Trophoblast cell (in vitro differentiated cells and primary cell): ENCODE measurements around the gene ROR1.

Source experiments
- DNase-seq, 2 donors: peaks; one replicate each; pipeline ENCODE4 v3.0.0-alpha.2; 2016
- H2AFZ ChIP-seq: 2 replicates; pipeline ENCODE4 v1.6.1; 2013; ENCODE audit warnings: low read length, moderate library complexity, mild to moderate bottlenecking; ENCODE audit not compliant: insufficient read depth, poor library complexity
- H2AK5ac ChIP-seq: 2 replicates; pipeline ENCODE4 v1.6.1; 2013; ENCODE audit warnings: mild to moderate bottlenecking, low read length
- H2BK120ac ChIP-seq: 2 replicates; pipeline ENCODE4 v1.6.1; 2013; ENCODE audit warnings: low read length, mild to moderate bottlenecking, moderate library complexity; ENCODE audit not compliant: insufficient read depth, poor library complexity
- H2BK12ac ChIP-seq: 2 replicates; pipeline ENCODE4 v1.6.1; 2013; ENCODE audit warnings: mild to moderate bottlenecking, low read length, moderate library complexity
- H2BK5ac ChIP-seq: 2 replicates; pipeline ENCODE4 v1.6.1; 2013; ENCODE audit warnings: low read length, low read depth, moderate library complexity, mild to moderate bottlenecking; ENCODE audit not compliant: poor library complexity
- H3K14ac ChIP-seq: 2 replicates; pipeline ENCODE4 v1.6.1; 2013; ENCODE audit warnings: mild to moderate bottlenecking, low read length
- H3K18ac ChIP-seq: 2 replicates; pipeline ENCODE4 v1.6.1; 2013; ENCODE audit warnings: mild to moderate bottlenecking, low read length
- H3K23ac ChIP-seq: 2 replicates; pipeline ENCODE4 v1.6.1; 2013; ENCODE audit warnings: low read length
- H3K27ac ChIP-seq: 2 replicates; pipeline ENCODE4 v1.5.1; 2013; ENCODE audit warnings: low read depth, mild to moderate bottlenecking, inconsistent platforms, low read length, moderate library complexity
- H3K27me3 ChIP-seq: 2 replicates; pipeline ENCODE4 v1.6.1; 2013; ENCODE audit warnings: inconsistent platforms, mild to moderate bottlenecking, low read length, moderate library complexity; ENCODE audit not compliant: insufficient read depth
- H3K36me3 ChIP-seq, 2 experiments: 1 replicate in 1 of 2; 2 replicates in 1 of 2; pipeline ENCODE4 v1.6.1; 2013; ENCODE audit warnings: low read length in 2 of 2, mild to moderate bottlenecking in 2 of 2, moderate library complexity in 1 of 2; ENCODE audit not compliant: insufficient read depth in 2 of 2, control insufficient read depth in 1 of 2
- H3K4ac ChIP-seq: 2 replicates; pipeline ENCODE4 v1.6.1; 2013; ENCODE audit warnings: low read depth, mild to moderate bottlenecking, low read length, moderate library complexity
- H3K4me1 ChIP-seq, 2 experiments: 1 replicate in 1 of 2; 2 replicates in 1 of 2; pipeline ENCODE4 v1.6.1; 2013; ENCODE audit warnings: low read length in 2 of 2, mild to moderate bottlenecking in 2 of 2, moderate library complexity in 1 of 2; ENCODE audit not compliant: insufficient read depth in 2 of 2, control insufficient read depth in 1 of 2
- H3K4me2 ChIP-seq: 2 replicates; pipeline ENCODE4 v1.6.1; 2013; ENCODE audit warnings: inconsistent platforms, mild to moderate bottlenecking, low read length, moderate library complexity
- H3K4me3 ChIP-seq: 2 replicates; pipeline ENCODE4 v1.5.1; 2013; ENCODE audit warnings: mild to moderate bottlenecking, low read depth, low read length, inconsistent platforms
- H3K79me1 ChIP-seq: one replicate; pipeline ENCODE4 v1.6.1; 2013; ENCODE audit warnings: low read length
- H3K79me2 ChIP-seq: 2 replicates; pipeline ENCODE4 v1.6.1; 2013; ENCODE audit warnings: low read length, mild to moderate bottlenecking; ENCODE audit not compliant: control insufficient read depth, insufficient read depth, poor library complexity
- H3K9ac ChIP-seq: 2 replicates; pipeline ENCODE4 v1.6.1; 2013; ENCODE audit warnings: mild to moderate bottlenecking, low read length
- H3K9me3 ChIP-seq: 2 replicates; pipeline ENCODE4 v1.6.1; 2013; ENCODE audit warnings: low read depth, mild to moderate bottlenecking, control low read depth, inconsistent platforms, low read length; ENCODE audit not compliant: insufficient read depth
- H4K12ac ChIP-seq: 2 replicates; pipeline ENCODE4 v1.6.1; 2013; ENCODE audit warnings: low read depth, mild to moderate bottlenecking, low read length, moderate library complexity
- H4K8ac ChIP-seq: 2 replicates; pipeline ENCODE4 v1.6.1; 2013; ENCODE audit warnings: low read depth, mild to moderate bottlenecking, low read length, moderate library complexity
- H4K91ac ChIP-seq: one replicate; pipeline ENCODE4 v1.6.1; 2013; ENCODE audit warnings: low read depth, mild to moderate bottlenecking, low read length, moderate library complexity
- WGBS: extraction: QIAGEN DNeasy Blood & Tissue Kit; methylation state at CpG from one replicate; pipeline ENCODE4 v1.1.7; 2013; ENCODE audit warnings: missing lambda C conversion rate; ENCODE audit not compliant: insufficient read length, insufficient coverage; ENCODE audit errors: extremely low coverage; 5-methylcytosine and 5-hydroxymethylcytosine counted together

The ROR1 gene

GRCh38 chr1:64140596-64140995 lies 366.8 kb downstream of the ROR1 start:
- H2AK5ac ChIP-seq = no peak overlapping the region
- H2AFZ ChIP-seq = no peak overlapping the region
- no peaks in the 10 kb centered on the region for H3K79me2 ChIP-seq
- no peak overlapping the region for H3K4me3 ChIP-seq
- H3K4me2 ChIP-seq = no peak overlapping the region
- no peak overlapping the region for H3K23ac ChIP-seq
- peaks cover 11 to 17% of the 10 kb centered on the region in 2 experiments for H3K36me3 ChIP-seq
- no peak overlapping the region for H2BK5ac ChIP-seq
- no peak overlapping the region for H3K18ac ChIP-seq
- no peak overlapping the region for H4K91ac ChIP-seq
- H2BK120ac ChIP-seq = no peak overlapping the region
- no peak overlapping the region for H3K14ac ChIP-seq
- H2BK12ac ChIP-seq = no peak overlapping the region
- H3K27me3 ChIP-seq = no peaks in the 10 kb centered on the region
- H4K8ac ChIP-seq = no peak overlapping the region
- peaks cover 1% of the 10 kb centered on the region for H3K9me3 ChIP-seq
- WGBS = no CpG with 5 or more reads among the region's 2 CpGs
- H3K4ac ChIP-seq = no peak overlapping the region
- no peak overlapping the region for H3K27ac ChIP-seq
- no peak overlapping the region for H3K9ac ChIP-seq
- H4K12ac ChIP-seq = no peak overlapping the region
- peaks cover 4 to 12% of the 10 kb centered on the region in 2 experiments for H3K4me1 ChIP-seq
- H3K79me1 ChIP-seq = peaks cover 14% of the 10 kb centered on the region
- DNase-seq = no peak

GRCh38 chr1:64147045-64147724 lies 373.4 kb downstream of the ROR1 start:
- no peak overlapping the region for H3K14ac ChIP-seq
- H3K23ac ChIP-seq = no peak overlapping the region
- DNase-seq = no peak
- no peak overlapping the region for H2AFZ ChIP-seq
- H2AK5ac ChIP-seq = no peak overlapping the region
- no peak overlapping the region for H3K18ac ChIP-seq
- no peaks in the 10 kb centered on the region for H3K27me3 ChIP-seq
- H3K9me3 ChIP-seq = no peaks in the 10 kb centered on the region
- H2BK5ac ChIP-seq = no peak overlapping the region
- WGBS = no CpG with 5 or more reads among the region's 5 CpGs
- no peak overlapping the region for H2BK120ac ChIP-seq
- H3K4ac ChIP-seq = no peak overlapping the region
- H3K4me2 ChIP-seq = no peak overlapping the region
- no peak overlapping the region for H4K91ac ChIP-seq
- no peak overlapping the region for H3K4me3 ChIP-seq
- H3K27ac ChIP-seq = no peak overlapping the region
- no peak overlapping the region for H3K9ac ChIP-seq
- H2BK12ac ChIP-seq = no peak overlapping the region
- no peaks in the 10 kb centered on the region for H3K79me1 ChIP-seq
- peaks cover 6 to 28% of the 10 kb centered on the region in 2 experiments for H3K36me3 ChIP-seq
- H4K8ac ChIP-seq = no peak overlapping the region
- H3K4me1 ChIP-seq = no peaks in the 10 kb centered on the region
- no peak overlapping the region for H4K12ac ChIP-seq
- no peaks in the 10 kb centered on the region for H3K79me2 ChIP-seq

- Histone ChIP-seq H2BK12ac (no peak overlapping the region), H3K23ac (no peak overlapping the region), H4K91ac (no peak overlapping the region), H3K27ac (no peak overlapping the region), H2AFZ (no peak overlapping the region), H3K9me3 (no peaks in the 10 kb centered on the region), H3K4me1 (no peaks in the 10 kb centered on the region), H3K4me2 (no peak overlapping the region), H3K27me3 (no peaks in the 10 kb centered on the region), H2BK120ac (no peak overlapping the region), H3K4me3 (no peak overlapping the region), H3K9ac (no peak overlapping the region), H3K14ac (no peak overlapping the region), H4K12ac (no peak overlapping the region), H3K18ac (no peak overlapping the region), H3K79me2 (no peaks in the 10 kb centered on the region), H3K79me1 (no peaks in the 10 kb centered on the region), H2AK5ac (no peak overlapping the region), H2BK5ac (no peak overlapping the region), H3K36me3 (peaks cover 4 to 26% of the 10 kb centered on the region in 2 experiments), H4K8ac (no peak overlapping the region), H3K4ac (no peak overlapping the region)
- no peak for DNase-seq
- no CpG with 5 or more reads among the region's 1 CpG for WGBS
Observed at GRCh38 chr1:64147759-64148158, 373.9 kb downstream of the ROR1 start.

- H3K4me2 ChIP-seq = no peak overlapping the region
- H3K9me3 ChIP-seq = no peaks in the 10 kb centered on the region
- H3K79me2 ChIP-seq = no peaks in the 10 kb centered on the region
- H3K9ac ChIP-seq = no peak overlapping the region
- H2BK5ac ChIP-seq = no peak overlapping the region
- no peaks in the 10 kb centered on the region for H3K79me1 ChIP-seq
- H3K18ac ChIP-seq = no peak overlapping the region
- no peak overlapping the region for H2BK12ac ChIP-seq
- H3K27me3 ChIP-seq = no peaks in the 10 kb centered on the region
- peaks cover 0 to 16% of the 10 kb centered on the region in 2 experiments for H3K36me3 ChIP-seq
- H3K4me1 ChIP-seq = no peaks in the 10 kb centered on the region
- no peak overlapping the region for H4K91ac ChIP-seq
- no peak overlapping the region for H2AFZ ChIP-seq
- H3K14ac ChIP-seq = no peak overlapping the region
- H2BK120ac ChIP-seq = no peak overlapping the region
- no peak for DNase-seq
- H4K12ac ChIP-seq = no peak overlapping the region
- H3K27ac ChIP-seq = no peak overlapping the region
- no peak overlapping the region for H3K23ac ChIP-seq
- WGBS = no CpG with 5 or more reads among the region's 4 CpGs
- no peak overlapping the region for H3K4me3 ChIP-seq
- H4K8ac ChIP-seq = no peak overlapping the region
- H2AK5ac ChIP-seq = no peak overlapping the region
- no peak overlapping the region for H3K4ac ChIP-seq
Observed at GRCh38 chr1:64150266-64150665, 376.4 kb downstream of the ROR1 start.
